Type B pancreatic cell (in vitro differentiated cells): ENCODE measurements around the gene PRIM1. TPM values are rescaled to one million over a fixed set of nuclear protein-coding genes. Genes with fewer than 3 reads are reported as not detected.

Experiments used
- DNase-seq: peaks from one replicate; pipeline ENCODE4 v3.0.0; 2021; ENCODE audit warnings: mixed read lengths; ENCODE audit not compliant: unreplicated experiment; ENCODE audit errors: extremely low spot score
- H3K27ac Mint-ChIP-seq: 2 replicates; pipeline ENCODE4 v1.8.0; 2021; ENCODE audit warnings: mild to moderate bottlenecking, mixed read lengths
- H3K27me3 Mint-ChIP-seq: 2 replicates; pipeline ENCODE4 v1.8.0; 2021; ENCODE audit warnings: mixed read lengths
- H3K36me3 Mint-ChIP-seq: 2 replicates; pipeline ENCODE4 v1.8.0; 2021; ENCODE audit warnings: mixed read lengths
- H3K4me1 Mint-ChIP-seq: one replicate; pipeline ENCODE4 v1.8.0; 2021; ENCODE audit warnings: mixed read lengths; ENCODE audit not compliant: unreplicated experiment
- H3K4me3 Mint-ChIP-seq: 2 replicates; pipeline ENCODE4 v1.8.0; 2021; ENCODE audit warnings: mild to moderate bottlenecking, mixed read lengths
- H3K9me3 Mint-ChIP-seq: 2 replicates; pipeline ENCODE4 v1.8.0; 2021; ENCODE audit warnings: mixed read lengths
- CTCF ChIP-seq: fragments of 200-600 bp; sonication (generic); conservative IDR thresholded peaks from 2 replicates; pipeline ENCODE4 v1.5.0; 2021; ENCODE audit warnings: antibody characterized with exemption, mild to moderate bottlenecking
- total RNA-seq: library from RNA; stranded (reverse); gene quantifications from 2 replicates; pipeline ENCODE4 v1.2.1, GENCODE V29; 2021; ENCODE audit warnings: low replicate concordance

The PRIM1 gene
- total RNA-seq, 1 donor from 2014 or later, result 27.0 TPM

- H3K36me3 Mint-ChIP-seq, result no peaks in the 10 kb centered on the region
- no peaks in the 10 kb centered on the region for H3K27me3 Mint-ChIP-seq
- H3K27ac Mint-ChIP-seq, result no peak overlapping the region
- no peak overlapping the region for H3K4me3 Mint-ChIP-seq
- H3K4me1 Mint-ChIP-seq, result no peaks in the 10 kb centered on the region
- no peak for DNase-seq
- H3K9me3 Mint-ChIP-seq, result no peaks in the 10 kb centered on the region
- TF ChIP-seq CTCF, result no peak
Measured at GRCh38 chr12:56787498-56787897, 35.4 kb upstream of the PRIM1 start.

GRCh38 chr12:56785874-56786273 lies 33.8 kb upstream of the PRIM1 start:
- Mint-ChIP-seq H3K4me3 (no peak overlapping the region), H3K27ac (no peak overlapping the region), H3K27me3 (no peaks in the 10 kb centered on the region), H3K9me3 (no peaks in the 10 kb centered on the region), H3K36me3 (no peaks in the 10 kb centered on the region), H3K4me1 (no peaks in the 10 kb centered on the region)
- DNase-seq, result no peak
- TF ChIP-seq CTCF, result no peak

GRCh38 chr12:56785141-56785865 lies 33.2 kb upstream of the PRIM1 start:
- H3K27me3 Mint-ChIP-seq, result no peaks in the 10 kb centered on the region
- no peaks in the 10 kb centered on the region for H3K4me1 Mint-ChIP-seq
- TF ChIP-seq CTCF, result no peak
- H3K9me3 Mint-ChIP-seq, result no peaks in the 10 kb centered on the region
- H3K27ac Mint-ChIP-seq, result no peak overlapping the region
- H3K4me3 Mint-ChIP-seq, result no peak overlapping the region
- no peak for DNase-seq
- H3K36me3 Mint-ChIP-seq, result no peaks in the 10 kb centered on the region

- H3K36me3 Mint-ChIP-seq, result no peaks in the 10 kb centered on the region
- no peak for TF ChIP-seq CTCF
- H3K27ac Mint-ChIP-seq, result no peak overlapping the region
- no peak overlapping the region for H3K4me3 Mint-ChIP-seq
- no peaks in the 10 kb centered on the region for H3K4me1 Mint-ChIP-seq
- DNase-seq, result no peak
- H3K9me3 Mint-ChIP-seq, result peaks cover 2% of the 10 kb centered on the region
- no peaks in the 10 kb centered on the region for H3K27me3 Mint-ChIP-seq
Measured at GRCh38 chr12:56781726-56782125, 29.6 kb upstream of the PRIM1 start.

- H3K4me1 Mint-ChIP-seq, result no peaks in the 10 kb centered on the region
- no peaks in the 10 kb centered on the region for H3K36me3 Mint-ChIP-seq
- no peak for TF ChIP-seq CTCF
- no peak overlapping the region for H3K27ac Mint-ChIP-seq
- peaks cover 4% of the 10 kb centered on the region for H3K9me3 Mint-ChIP-seq
- H3K4me3 Mint-ChIP-seq, result no peak overlapping the region
- DNase-seq, result no peak
- H3K27me3 Mint-ChIP-seq, result no peaks in the 10 kb centered on the region
Measured at GRCh38 chr12:56778756-56779155, 26.6 kb upstream of the PRIM1 start.

GRCh38 chr12:56776654-56777053 lies 24.5 kb upstream of the PRIM1 start:
- Mint-ChIP-seq H3K36me3 (no peaks in the 10 kb centered on the region), H3K27me3 (no peaks in the 10 kb centered on the region), H3K9me3 (peaks cover 4% of the 10 kb centered on the region), H3K4me3 (no peak overlapping the region), H3K4me1 (no peaks in the 10 kb centered on the region), H3K27ac (no peak overlapping the region)
- no peak for TF ChIP-seq CTCF
- no peak for DNase-seq
